ENCODE results near the gene FADS2.

DNA sequence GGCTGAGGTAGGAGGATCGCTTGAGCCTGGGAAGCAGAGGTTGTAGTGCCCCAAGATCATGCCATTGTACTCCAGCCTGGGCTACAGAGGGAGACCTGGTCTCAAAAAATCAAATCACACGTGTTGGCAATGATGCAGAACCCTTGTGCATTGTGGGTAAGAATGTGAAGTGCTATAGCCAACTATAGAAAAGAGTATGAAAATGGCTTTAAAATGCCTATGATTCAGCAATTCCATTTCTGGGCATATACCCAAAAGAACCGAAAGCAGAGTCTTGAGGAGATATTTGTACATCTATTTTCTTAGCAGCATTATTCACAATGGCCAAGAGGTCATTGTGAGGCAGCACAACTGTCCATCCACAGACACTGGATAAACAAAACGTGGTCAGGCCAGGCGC is 65.9 kb downstream of the FADS2 start:
- no peak for TF ChIP-seq CTCF (IDR thresholded peaks at IDR 0.05)
- TF ChIP-seq POLR2A (IDR thresholded peaks at IDR 0.05): no peak
